IPS-NIHi7 (cell line): Measurements from ENCODE around the gene TPBGL.
"Not testable (repeated sequence)": the region's sequence is repeated elsewhere in the genome, so short reads cannot be mapped to it uniquely, and the experiment has no call there.

Experiments used
- DNase-seq: peaks from one replicate; pipeline ENCODE4 v3.0.0; 2012; ENCODE audit warnings: mixed read lengths; ENCODE audit errors: extremely low spot score

The TPBGL gene

DNA sequence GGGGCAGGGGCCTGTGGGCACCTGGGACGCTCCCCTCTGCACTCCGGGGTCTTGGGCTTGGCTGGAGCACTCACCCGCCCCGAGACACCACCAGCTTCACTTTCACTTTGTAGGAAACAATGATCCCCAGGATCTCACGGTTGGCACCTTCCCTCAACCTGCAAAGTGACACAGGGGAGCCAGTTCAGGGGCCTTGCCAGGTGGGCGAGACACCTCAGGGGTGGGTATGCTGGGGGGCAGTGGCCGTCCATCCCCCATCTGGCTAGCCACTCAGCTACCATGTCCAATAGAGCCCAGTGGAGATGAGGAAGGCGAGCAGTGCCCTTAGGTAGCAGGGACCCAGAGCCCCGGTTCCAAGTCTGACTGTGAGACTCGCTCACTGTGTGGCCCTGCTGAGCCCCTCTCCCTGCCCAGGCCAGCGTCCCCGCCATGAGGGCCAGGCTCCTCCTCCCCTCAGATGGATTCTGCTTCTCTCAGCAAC, 32.3 kb downstream of the TPBGL start:
- DNase-seq = no peak

- DNase-seq = no peak
Measured at GRCh38 chr11:75273411-75274391, 33.1 kb downstream of the TPBGL start.

DNA sequence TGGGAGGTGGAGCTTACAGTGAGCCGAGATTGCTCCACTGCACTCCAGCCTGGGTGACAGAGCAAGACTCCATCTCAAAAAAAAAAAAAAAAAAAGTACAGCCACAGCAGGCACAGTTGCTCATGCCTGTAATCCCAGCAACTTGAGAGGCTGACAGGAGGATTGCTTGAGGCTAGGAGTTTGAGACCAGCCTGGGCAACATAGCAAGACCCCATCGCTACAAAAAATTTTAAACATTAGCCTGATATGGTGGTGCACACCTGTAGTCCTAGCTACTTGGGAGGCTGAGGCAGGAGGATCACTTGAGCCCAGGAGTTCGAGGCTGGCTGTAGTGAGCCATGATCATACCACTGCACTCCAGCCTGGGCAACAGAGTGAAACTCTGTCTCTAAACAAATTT, 34.1 kb downstream of the TPBGL start:
- DNase-seq = not testable (repeated sequence)

GRCh38 chr11:75275581-75275980, 35.0 kb downstream of the TPBGL start:
- DNase-seq = peak; percentile 50

DNA sequence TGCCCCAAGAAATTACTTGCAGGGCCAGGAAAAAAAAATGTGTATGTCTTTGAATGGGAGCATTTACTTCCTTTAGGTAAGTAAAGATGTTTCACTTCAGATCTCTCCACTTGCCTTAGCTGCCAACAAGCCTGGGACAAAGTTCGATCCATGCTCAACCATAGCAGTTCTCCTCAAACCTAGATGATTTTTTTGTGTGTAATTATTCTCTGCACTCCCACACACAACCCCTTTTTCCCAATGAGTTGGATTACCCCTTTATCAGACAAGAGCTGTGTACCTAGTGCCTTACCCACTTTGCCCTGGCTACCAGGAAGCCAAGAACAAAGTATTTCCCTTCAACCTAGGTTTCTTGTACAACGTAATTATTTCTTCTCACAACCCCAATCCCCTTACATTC, 35.6 kb downstream of the TPBGL start:
- DNase-seq = no peak

- no peak for DNase-seq
Measured at GRCh38 chr11:75276686-75277085, 36.1 kb downstream of the TPBGL start.

DNA sequence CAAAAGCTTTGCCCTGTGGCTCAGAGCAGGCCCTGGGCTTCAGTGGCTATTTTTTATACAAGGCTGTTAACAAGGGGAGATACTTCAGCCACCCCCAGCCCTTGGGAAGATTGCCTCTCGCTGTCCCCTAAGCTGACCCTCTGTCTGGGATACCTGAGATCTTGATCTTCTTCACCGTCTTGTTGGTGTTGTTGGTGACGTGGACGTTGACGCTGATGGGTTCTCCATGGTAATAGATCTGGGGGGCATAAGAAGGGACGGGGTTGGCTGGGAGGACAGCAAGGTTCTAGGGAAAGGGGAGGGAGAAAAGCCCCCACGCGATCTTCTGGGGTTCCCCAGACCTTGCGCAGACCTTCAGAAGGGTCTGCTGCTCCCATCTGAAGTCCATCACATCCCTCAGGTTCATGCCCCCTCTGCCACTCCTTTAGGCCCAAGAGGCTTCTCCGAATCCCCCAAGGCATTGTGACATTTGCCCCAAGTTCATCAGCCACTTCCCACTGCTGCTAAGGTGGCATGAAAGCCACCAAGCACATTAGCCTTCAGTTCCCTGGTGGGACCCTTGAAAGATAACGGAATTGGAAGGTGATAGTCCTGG, 36.7 kb downstream of the TPBGL start:
- no peak for DNase-seq

DNA sequence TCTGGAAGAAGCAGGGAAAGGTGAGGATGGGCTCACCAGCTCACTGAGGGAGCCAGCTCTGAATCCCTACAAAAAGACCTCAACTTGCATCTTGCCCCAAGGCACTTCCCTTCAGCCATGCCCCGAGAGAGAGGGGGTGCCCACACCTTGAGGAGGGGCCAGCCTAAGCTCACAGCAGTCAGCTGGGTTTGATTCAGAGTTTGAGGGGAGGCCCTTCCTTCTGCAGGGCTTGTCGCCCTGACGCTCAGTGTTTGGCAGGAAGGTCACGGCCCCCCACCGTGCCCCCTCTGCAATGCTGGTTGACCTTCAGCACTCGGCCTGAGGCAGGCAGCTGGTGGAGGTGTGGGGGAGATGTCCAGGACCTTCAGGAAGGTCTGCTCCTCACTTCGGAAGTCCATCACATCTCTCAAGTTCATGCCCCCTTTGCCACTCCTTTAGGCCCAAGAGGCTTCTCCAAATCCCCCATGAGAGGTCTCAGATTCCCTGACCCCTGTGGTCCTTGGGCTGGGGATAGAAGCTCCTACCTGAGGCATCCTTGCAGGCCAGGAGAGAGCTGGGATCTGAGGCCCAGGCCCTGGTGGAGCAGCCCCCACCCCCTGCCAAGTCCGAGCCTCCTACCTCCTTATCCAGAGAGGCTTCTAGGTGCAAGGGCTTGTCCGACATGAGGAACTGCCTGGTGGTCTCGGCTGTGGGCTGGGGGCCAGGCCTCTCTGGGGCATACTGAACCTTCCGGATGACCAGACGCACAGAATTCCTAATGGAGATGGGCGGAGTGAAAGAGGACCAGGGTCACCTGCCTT, 37.6 kb downstream of the TPBGL start:
- no peak for DNase-seq

- no peak for DNase-seq
Measured at GRCh38 chr11:75279273-75279672, 38.7 kb downstream of the TPBGL start.

GRCh38 chr11:75280227-75280701, 39.7 kb downstream of the TPBGL start:
- peak; percentile 96 for DNase-seq

DNA sequence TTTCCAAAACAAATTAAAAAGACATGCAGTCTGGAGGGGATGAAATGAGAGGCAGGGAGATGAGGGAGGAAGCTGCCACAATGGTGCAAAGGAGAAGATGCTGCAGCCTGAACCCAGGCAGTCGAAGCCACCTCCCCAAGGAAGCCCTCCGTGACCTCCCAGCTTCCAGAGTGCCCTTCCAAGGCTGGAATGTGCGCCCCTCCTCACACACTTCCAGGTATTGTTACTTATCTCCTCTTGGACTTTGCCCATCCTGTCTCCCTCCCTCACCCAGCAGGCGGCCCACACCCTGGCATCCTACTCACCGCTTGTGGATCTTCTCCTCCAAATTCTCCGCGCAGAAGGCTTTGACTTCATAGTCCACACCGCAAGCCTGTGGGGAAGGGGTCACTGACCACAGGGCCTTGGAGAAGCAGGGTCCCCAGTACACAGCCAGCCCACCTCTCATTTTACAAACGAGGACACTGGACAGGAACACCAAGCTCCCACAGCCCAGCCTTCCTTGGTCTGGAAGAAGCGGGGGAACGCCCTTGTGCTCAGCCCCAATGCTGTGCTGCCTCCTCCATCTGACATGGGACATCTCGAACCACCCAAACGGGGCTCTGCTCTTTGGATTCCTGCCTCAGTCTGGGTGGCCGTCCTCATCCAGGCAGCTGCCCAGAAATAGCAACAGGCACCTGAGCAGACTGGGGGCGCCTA, 40.3 kb downstream of the TPBGL start:
- DNase-seq = no peak

GRCh38 chr11:75281469-75282095, 41.0 kb downstream of the TPBGL start:
- no peak for DNase-seq

DNA sequence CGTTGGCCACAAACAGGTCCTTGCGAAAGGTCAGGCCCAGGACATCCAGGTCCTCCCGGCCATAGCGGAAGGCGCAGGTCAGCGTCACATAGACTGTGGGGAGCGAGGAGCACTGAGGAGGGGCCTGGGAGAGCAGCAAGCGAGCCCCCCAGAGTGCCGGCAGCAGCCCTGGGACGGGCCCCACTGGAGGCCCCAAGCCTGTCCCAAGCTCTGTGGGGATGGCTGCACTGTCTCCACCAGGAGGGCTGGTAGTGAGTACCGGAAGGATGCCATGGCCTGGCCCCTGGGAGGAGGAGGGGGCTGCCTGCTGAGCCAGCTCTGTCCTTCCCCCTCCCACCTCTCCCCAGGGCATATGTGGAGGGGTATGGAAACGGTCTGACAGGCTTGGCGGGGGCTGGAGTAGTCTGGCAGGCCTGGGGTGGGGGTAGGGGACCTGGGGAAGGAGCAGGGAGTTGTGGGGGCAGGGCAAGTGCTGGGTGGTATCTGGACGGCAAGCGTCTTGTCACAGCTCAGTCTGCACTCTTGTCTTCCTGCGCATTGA, 42.9 kb downstream of the TPBGL start:
- DNase-seq = peak; percentile 51

GRCh38 chr11:75285776-75286360, 45.3 kb downstream of the TPBGL start:
- no peak for DNase-seq

DNA sequence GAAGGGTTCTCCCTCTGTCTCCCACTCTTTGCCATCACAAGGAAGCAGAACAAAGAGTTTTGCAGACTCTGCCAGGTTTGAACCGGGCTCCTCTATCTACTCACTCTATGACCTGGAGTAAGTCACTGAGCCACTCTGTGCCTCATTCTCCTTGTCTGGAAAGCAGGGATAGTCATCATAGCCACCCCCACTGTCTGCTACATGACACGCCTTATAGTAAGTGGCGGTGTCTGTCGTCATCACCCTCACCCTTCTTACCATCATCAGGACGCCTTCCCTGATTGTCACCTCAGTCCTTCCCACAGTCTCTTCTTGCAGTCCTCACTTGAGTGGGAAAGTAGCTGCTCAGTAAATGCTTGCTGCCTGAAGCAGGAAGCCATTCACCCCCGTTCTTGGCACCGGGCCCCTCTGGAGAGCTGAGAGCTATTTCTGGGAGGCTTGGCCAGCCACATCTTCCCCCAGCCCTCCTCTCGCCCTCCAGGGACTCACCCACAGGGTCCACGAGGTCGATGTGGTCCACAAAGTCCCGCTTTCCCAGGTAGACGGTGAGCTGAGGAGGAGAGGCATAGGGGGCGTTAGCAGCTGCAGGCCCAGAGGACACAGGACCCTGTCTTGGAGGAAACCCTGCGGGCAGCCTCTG, 46.4 kb downstream of the TPBGL start:
- no peak for DNase-seq

DNA sequence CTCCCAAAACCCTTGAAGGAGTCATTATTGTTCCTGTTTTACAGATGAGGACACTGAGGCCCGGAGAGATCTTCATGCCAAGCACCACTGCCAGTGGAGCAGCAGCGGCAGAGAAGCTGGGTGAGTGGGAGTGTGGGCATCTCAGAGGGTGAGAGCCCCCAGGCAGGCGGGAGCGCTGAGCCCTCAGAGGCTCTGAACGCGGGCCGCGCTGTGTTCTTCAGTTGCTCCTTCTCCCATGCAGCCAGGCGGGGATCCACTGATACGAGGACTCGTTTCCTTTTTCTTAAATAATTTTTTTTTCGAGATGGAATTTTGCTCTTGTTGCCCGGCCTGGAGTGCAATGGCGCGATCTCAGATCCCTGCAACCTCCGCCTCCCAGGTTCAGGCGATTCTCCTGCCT, 47.0 kb downstream of the TPBGL start:
- DNase-seq = no peak

- no peak for DNase-seq
Measured at GRCh38 chr11:75289511-75289760, 48.9 kb downstream of the TPBGL start.

DNA sequence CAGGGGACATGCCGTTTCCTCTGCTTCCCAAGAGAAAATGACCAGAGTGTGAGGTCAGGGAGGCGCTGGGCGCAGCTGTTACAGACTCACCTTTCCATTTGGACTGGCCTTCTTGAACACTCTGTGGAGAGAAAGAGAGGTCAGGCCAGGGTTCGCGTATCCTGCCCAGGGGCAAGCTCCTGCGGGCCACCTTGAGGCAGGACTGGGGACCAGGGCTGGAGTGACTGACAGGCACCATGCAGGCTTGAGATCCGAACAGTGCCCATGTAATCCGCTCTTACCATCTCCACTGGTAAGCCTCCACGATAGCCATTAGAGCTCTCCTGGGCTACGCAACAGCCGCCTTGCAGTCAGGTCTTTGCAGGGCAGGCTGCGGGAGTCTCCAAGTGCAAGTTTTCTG, 49.3 kb downstream of the TPBGL start:
- no peak for DNase-seq

- DNase-seq = no peak
Measured at GRCh38 chr11:75291741-75292140, 51.2 kb downstream of the TPBGL start.

- no peak for DNase-seq
Measured at GRCh38 chr11:75292943-75293342, 52.4 kb downstream of the TPBGL start.
